Stimulated activated CD4-positive, alpha-beta T cell treated with anti-CD3 and anti-CD28 coated beads, Interleukin-4, amount 100 ng/mL, for 48 hours (primary cell): Measurements from ENCODE around the gene TMEM100.

Experiments
- DNase-seq, 2 donors: peaks; one replicate each; pipeline ENCODE4 v3.0.0-alpha.2; 2020; ENCODE audit warnings: low read depth in 2 of 2

Gene TMEM100

DNA sequence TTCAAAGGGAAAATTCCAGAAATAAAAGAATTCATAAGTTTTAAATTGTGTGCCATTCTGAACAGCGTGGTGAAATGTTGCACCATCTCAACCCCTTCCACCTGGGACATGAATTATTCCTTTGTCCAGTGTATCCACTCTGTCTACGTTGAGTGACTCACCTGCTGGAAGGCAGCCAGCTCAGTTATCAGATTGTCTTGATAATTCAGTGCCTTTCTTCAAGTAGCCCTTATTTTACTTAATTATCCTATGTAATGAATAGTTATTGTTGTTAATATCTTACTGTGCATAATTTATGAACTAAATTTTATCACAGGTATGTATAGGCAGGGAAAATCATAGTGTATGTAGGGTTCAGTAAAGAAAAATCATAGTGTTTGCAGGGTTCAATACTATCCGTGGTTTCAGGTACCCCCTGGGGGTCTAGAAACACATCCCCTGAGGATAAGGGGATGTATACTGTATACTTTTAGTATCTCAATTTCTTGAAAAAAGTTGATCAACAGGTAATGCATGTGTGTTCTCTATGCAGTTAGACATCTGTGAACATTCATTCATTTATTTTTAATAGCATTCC is 20.5 kb upstream of the TMEM100 start:
- DNase-seq: no peak

DNA sequence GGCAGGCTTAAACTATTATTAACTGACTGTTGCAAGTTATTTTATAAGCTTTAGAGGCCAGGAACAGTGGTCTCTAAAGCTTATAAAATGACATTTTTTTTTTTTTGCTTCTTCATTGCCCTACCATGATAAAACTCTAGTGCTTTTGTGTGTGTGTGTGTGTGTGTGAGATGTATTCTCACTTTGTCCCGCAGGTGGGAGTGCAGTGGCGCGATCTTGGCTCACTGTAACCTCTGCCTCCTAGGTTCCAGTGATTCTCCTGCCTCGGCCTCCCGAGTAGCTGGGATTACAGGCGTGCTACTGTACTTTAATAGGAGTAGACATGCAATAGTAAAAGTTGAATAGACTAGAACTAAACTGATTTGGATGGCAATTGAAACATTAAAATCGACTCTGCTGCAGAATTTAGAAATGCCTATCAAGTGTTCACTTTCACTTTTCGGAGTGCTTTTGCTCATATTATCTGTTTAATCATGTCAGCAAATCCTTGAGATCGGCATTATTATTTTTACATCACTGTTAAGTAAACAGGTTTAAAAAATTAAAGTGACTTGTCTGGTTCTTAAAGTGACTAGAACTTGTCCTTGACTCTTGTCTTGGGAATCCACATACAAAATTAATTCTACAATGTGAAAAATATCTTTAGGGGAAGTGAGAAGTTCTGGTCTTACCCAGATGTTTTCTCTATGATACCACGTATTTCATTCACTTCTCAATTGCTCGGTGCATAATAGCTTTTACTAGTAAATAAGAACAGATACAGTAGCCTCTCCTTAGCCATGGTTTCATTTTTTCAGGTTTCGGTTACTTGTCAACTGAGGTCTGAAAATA is 19.8 kb upstream of the TMEM100 start:
- DNase-seq: no peak

DNA sequence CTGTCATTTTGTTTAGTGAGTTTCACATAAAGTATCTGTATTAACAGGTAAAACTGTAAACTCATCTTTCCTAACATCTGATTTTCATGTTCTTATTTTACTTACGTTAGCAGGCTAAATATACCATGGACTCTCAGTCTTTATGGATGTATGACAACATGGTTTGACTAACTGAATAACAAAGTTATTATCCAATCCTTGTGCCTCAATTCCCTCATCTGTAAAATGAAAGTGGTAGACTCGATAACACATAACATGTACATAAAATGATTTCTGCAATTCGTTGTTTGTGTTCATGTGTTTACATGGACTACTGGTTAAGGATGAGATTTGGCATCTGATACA is 18.7 kb upstream of the TMEM100 start:
- DNase-seq: no peak

DNA sequence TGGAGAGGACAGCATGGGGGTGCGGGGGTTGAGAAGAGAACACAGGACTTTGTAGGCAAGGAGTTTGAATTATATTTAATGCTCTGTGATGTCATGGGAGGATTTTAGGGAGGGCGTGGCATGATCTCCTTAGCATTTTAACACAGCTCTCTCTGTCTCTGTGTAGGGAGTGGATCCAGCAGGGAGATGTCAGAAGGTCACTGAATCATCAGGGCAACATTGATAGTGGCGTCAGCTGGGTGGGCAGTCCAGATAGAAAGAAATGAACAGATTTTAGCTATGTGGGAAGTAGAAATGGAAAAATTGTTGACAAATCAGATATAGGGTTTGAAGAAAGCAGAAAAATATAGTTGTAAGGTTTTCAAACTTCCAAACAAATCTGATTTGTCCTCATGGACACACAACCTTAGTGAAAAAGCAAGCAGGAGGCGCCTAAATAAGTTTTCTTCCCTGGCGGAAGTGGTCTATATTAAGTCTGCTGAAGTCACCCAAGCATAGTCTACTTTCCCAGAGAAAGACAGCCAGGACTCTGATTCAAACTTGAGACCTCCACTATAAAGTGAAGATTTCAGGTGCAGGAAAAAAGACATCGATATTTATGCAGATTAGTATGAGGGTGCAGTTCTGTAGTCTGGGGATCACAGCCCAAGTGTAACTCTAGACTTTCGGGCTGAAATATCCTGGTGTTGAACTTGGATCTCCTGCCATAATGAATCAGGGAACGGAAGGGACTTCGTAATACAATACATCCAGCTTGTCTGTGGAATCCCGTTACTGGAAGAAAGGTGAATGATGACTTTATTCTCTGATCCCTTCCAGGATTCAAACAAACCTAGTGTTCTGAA is 18.1 kb upstream of the TMEM100 start:
- DNase-seq: no peak

DNA sequence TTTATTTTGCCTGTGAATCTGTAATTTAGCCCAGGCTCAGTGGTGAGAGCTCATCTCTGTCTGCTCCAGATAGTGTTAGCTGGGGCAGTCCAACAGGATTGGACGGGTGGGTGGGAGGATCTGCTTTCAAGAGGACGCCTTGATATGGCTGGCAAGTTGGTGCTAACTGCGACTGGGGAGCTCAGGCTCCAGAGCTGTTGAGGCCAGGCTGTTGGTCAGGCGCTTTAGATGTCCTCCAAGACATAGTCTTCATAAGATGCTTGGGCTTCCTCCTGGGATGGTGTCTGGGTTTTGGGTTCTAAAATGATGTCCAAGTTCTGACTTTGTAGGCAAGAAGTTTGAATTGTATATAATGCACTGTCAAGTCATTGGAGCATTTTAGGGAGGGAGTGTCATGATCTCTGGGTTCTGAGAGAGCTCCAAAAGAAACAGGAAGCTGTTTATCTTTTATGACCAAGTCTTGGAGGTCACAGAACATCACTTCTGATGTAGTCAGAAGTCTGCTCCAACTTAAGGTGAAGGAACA is 15.4 kb upstream of the TMEM100 start:
- no peak for DNase-seq

DNA sequence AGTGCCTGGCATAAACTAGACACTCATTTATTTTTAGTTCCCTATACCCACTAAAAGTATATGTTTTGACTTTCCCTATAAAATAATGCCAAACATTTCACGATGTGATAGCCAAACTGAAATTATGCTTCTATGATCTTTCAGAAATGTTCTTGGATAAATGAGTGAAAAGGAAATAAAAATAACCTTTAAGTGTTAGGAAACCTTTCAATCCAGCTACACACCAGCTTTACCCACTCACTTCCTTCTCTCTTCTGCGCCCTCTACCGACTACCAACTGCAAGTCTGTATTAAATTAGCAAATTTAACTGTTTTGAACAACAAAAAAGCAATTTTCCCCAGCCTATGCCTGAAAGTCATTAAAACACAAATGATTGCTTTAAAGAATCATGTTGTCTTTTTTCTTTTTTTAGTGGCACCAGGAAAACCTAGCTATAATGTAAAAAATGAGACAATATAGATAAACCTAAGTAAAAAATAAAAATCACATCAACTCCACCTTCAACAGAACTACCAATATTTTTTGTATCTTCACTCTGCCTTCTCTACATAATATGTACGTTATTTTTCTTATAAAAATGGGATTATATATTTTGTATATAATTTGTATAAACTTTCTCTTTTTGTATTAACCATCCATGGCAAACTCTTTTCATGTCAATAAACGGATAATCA is 13.2 kb upstream of the TMEM100 start:
- peak in 1 of 2 donors; percentile 44 for DNase-seq

DNA sequence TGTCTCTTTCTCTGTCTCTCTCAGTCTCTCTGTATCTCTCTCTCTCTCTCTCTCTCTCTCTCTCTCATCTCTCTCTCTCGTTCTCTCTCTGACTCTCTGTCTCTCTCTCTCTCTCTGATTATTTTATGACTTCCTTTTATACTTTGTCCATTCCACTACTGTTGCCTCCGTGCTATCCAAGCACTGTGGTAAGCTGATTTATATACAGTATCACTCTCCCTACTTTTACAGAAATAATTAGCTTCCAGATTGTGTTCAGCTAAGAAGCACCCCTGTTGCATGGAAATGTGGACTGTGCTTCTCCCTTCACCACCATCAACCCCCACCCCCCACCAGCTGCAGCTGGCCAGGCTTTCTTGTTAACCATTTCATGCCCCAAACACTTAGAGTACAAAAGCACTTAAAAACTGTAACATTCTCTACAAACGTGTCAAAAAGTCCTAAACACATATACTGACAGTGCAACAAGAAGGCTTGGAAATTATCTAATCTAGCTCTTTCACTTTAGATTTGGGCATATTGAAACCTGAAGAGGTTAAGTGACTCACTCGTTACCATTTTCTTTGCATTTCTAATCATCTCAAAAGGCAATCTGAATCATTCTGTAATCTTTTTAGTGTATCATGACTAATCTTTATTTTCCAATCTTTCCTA is 11.6 kb upstream of the TMEM100 start:
- peak in 1 of 2 donors; percentile 2 for DNase-seq

DNA sequence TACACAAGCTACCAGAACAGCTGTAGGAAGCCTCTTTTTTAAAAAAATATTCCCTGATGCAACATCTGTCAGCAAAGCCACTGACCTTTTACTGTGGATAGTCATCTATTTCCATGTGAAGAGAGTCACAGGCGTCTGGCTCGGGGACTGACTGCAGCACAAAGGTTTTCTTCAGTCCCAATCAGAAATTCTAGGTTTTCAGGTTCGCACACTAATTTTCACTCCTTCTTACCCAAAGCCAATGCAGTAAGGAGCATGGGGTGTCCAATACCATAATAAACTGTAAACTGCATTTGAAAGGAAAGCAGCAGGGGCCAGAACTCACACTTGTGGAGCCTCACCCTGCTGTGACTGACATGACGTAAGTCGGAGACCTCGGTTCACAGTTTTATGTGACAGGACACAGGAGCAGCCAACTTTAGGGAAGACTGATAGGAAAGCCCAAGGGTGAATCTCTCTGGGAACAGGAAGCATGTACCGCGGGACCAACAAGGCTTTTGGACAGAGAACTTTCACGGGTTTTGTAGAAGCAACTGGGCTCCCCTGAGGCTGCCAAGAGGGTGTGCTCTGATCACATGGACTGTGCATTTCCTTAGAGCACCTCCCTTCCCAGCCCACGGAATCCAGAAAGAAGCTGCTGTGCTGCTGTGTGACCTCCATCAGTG is 9.1 kb upstream of the TMEM100 start:
- no peak for DNase-seq

DNA sequence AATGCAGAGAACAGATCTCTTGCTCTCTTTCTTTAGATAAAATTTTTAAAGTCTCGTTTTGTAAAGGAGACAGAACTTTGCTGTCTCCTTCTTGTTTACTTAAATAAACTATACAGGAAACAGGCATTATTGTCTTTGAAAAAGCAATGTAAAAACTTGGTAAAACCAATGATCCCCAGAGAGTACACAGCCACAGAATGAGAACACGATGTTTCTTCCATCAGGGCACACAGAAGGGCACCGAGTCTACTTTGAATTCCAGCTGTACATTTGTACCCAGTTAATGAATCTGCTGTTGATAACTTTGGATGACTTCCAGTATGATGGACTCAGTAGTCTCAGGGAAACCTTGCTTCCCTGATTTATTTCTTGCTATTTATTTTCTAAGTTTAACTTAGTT is 8.1 kb upstream of the TMEM100 start:
- no peak for DNase-seq

DNA sequence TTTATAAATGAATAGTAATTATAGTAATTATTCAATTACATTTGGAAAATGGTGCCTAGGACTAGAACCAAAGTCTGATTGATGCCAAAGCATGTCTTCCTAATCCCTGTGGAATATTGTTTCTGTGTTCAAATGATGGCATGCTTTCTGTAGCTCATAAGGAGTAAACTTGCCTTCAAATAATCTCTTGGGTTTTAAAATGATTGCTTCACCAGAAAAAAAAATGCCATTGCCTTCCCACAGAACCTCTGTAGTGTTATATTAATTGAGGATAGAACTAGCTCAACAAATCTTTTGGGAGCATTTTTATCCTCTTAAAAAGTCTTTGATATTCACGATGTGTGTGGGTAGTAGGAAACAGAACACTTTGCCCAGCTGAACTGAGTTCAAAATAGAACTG is 7.7 kb upstream of the TMEM100 start:
- DNase-seq: no peak

DNA sequence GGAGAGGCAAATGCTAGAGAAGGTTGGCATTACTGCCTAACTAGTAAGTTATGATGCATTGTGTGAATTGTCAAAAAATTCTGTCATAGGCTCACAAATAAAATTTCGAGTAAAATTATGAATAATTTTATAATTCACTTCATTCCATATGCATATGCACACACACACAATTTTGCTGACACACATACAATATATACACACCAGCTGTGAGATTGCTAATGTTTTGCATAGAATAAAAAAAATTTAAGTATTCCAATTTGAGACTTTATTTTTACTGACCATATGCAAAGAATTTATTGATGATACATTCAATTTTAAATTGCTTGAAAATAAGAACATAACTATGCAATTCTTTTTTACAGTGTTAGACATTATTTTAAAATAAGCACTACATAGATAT is 6.8 kb upstream of the TMEM100 start:
- DNase-seq: no peak

DNA sequence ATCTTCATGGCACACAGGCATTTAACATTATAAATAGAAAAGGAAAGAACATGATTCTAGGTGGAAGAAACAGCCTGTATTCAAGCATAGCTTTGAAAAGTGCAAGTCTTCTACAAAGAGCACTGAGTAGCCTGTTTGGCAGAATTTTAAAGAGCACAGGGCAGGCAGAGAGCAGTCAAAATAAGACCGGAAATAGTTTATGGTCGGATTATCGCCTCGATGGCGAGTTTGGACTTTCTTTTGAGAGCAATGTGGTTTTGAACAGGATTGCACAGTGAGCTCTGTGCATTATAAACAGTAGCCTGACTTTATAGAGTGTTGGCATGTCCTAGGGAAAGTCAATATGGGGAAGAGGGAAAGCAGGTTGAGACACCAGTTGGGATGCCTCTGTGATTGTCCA is 6.2 kb upstream of the TMEM100 start:
- no peak for DNase-seq

DNA sequence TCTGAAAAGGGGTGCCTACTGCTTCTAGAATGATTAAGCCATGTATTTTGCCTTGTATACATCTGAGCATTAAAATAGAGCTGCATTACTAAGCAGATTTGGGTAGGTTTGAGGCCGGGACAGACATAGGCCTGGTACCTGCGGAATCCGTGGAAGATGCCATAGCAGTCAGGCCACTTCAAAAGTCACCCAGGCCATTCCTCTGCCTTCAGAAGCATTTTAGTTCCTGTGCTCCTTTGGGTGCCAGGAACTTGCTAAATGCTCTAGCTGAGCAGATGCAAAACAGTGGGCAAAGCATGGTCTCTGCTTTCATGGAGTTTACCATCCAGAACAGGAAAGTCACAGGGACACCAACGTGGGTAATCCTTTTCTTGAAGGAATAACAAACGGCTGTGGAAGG is 5.7 kb upstream of the TMEM100 start:
- no peak for DNase-seq

DNA sequence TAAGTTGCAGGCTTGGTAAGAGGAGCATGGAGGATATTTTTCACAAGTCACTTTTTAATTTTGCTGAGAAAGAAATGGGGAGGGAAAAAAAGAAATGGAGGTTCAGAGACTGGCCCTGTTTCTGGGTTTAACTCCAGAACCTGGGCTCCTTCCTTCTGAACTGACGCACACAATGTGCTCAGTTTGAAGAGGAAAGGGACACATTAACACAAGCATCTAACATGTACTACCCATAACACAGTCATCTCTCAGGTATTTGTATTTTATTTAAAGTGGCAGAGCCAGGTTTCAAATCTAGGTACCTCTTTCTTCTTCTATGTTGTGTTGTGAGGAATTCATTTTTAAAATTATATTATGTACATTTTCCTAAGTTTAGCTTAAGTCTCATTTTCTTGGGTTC is 5.3 kb upstream of the TMEM100 start:
- DNase-seq: no peak

DNA sequence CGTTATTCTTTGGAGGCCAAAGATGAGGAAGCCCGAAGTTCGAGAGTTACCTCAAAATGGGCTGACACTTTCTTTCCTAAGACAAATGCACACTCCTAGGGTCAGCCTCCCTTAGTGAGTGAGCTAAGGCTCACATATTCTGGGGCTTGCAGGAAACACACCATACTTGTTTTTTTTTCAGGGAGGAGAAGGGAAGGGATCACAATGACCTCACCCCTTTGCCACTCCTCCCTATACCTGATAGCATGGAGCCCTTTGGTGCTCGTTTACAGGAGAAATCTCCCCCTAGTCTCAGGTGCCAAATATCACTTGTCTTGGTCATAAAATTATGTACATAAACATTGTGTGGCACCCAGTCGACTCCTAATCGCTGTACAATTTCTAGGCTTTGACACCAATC is 4.6 kb upstream of the TMEM100 start:
- DNase-seq: no peak

DNA sequence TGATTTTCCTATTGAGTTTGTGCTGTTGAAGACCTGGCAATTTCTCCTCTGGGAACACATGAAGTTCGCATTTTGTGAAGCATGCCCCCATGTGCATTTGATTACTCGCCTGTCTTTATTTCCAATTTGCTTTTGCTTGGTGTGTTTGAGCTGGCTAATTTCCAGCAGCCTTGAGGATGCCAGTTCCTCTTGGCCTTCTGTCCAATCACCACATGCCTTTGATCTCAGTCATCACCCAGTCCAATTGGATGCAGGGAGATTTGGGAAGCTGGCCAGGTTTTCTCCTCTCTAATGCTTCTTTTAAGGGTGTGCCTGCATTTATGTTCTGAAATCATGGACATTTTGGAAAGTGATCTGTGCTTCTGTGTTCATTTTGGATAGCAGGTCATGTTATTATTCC is 3.8 kb upstream of the TMEM100 start:
- no peak for DNase-seq

DNA sequence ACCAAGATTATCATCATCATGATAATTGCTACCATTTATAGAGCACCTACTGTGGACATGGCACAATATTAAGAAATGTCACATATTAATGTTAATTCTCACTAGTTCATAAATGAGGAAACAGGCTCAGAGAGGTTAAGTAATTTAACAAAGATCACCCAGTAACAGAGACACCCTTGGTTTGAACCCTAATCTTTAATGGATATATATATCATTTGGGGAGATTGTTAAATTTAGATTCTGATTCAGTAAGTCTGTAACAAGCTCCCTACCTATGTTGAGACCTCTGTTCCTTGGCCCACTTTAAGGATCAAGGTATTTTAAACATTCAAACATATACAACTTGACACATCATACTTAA is 804 bp upstream of the TMEM100 start:
- no peak for DNase-seq

DNA sequence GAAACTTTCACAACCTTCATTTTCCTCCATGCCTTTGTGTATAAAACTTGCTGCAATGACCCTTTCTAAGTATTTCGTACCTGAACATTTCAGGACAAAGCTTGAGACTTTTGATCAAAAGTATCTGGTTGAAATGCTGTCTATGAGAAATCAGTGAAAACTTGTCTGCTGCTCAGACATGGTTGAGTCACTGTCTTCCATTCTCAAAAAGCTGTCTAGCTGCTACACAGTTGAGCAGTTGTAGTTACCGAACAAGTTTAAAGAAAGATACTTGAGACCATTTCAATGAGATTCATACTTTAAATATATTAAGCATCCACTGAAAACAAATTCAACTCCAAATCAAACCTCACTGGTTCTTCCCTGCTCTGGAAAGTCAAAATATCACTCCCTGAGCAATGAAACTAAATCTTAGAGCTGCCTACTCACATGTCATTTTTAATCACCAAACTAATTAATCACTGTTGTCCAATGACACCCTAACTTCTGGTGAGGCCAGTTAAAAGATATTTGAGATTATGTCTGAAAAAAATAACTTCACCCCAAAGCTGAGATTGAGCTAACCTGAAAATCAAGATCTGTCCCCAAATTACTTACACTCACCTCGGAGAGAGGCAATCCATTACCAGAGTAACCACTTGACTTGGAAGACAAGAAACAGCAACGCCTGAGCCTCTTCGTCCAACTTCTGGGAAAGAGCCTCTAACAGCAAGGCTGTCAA is 488 bp downstream of the TMEM100 start:
- no peak for DNase-seq

DNA sequence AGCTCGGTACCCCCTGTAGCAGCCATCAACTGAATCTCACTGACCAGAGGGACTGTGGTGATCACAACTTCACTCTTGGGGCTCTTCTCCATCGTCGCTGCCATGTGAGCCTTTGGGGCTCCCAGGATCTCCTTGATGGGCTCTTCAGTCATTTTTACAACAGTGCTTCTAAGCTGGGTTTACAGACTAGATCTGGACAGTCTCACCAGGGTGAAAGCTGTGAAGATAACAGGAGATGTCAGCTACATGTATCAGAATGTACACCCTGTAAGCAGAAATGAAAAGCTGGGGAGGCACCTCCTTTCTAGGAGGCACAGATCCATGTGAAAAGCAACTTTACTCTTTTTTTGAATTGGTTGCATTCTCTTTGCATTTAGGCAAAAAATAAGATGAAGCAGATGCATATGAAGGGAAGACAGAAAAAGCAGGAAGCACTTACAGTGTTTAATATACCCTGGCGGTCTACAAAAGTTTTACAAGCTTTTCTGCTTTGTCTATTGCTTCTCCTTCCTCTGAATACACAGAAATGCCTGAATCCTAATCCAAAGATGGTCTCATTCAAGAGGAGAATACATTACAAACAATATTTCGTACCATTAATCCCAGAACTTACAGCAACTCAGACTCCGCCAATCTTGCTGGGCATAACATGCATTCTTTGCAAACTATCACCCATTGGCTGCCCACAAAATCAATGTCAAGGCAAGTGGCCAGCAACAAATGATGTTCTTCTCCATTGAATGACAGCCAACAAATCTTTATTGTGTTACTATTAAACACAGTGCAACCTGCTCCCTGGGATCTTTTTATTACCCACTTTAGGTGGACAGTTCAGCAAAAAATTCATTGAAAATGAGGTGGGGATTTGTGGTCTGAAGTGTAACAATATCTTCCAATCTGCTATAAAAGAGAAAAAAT is 1.5 kb downstream of the TMEM100 start:
- DNase-seq: no peak
